ENCODE measurements around the gene MSRB3.
"Not testable (repeated sequence)": the region's sequence is repeated elsewhere in the genome, so short reads cannot be mapped to it uniquely, and the experiment has no call there.

Gene MSRB3

DNA sequence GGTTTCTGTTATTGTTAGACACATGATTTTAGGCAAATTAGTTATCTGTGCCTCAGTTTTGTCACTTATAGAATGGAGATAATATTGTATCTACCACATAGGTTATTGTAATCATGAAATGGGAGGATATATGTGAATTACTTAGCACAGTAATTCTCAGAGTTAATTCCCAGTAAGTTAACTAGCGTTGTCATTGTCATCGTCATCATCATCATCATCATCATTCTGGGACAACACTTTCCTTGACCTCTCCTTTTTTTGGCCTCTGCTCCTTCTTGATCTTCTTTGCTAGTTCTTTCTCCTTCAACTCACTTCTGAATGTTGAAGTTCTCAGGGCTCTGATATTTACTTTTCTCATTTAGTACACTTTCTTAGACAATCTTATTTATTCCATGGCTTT, 13.8 kb downstream of the MSRB3 start:
- DNase-seq, result no peak

DNA sequence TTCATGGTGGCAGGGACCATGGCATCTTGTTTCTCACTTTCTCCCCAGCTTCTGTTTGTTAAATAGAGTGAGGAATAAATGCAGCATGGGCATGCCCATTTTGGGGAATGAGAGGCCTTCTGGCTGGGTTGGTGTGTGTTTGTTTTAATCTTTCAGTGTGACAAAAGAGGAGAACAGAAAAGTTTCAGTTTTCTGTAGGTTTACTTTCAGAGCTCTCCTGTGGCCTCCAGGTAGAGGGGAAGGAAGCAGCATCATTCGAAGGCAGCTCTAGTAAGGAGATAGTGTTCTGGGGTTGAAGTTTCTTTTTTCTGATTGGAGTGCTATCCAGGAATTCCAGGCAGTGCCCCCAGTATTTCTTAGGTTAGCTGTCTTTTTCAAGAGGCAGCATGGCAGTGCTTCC, 15.3 kb downstream of the MSRB3 start:
- no peak for DNase-seq

DNA sequence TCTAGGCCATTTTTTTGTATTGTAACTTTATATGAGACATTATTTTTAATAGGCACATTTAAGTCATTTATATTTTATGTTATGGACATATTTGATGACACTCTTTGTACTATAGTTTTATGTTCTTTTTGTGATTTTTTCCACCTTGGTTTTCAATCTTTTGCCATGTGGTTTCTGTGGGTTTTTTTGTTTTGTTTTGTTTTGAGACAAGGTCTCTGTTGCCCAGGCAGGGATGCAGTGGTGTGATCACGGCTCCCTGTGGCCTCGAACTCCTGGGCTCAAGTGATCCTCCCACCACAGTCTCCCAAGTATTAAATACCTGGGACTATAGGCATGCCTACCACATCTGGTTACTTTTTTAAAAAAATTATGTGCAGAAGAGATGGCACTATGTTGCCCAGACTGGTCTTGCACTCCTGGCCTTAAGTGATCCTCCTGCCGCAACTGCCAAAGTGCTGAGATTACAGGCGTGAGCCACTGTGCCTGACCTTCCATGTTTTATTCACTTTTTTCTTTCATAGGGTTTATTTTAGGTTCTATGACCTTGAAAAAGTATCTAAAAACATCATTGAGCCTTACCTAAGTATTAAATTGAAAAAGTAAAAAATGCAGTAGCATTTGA, 16.3 kb downstream of the MSRB3 start:
- no peak for DNase-seq

DNA sequence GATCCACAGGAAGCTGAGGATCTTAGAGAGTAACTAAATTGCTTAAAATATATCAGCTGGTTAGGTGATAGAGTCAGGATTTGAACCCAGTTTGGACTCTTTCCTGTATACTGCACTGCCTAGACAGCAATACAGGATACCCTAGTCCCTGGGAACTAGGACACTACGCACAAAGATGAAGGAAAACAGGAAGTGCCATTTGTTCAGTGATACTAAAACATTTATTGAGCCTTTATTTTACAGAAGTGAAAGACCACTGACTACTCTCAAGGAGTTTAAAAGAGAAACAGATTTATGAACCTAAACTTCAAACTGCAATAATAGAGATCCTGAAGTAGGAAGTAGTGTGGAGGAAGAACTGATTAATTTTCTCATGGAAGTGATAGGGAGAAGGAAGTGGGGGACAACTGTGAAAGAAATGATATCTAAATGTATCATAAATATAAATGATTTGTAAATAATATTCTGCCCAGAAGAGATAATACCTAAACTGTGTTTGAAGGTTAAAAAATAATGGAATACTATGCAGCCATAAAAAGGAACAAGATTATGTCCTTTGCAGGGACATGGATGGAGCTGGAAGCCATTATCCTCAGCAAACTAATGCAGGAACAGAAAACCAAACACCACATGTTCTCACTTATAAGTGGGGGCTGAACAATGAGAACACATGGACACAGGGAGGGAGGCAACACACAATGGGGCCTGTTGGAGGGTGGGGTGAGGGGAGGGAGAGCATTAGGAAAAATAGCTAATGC, 18.2 kb downstream of the MSRB3 start:
- no peak for DNase-seq

DNA sequence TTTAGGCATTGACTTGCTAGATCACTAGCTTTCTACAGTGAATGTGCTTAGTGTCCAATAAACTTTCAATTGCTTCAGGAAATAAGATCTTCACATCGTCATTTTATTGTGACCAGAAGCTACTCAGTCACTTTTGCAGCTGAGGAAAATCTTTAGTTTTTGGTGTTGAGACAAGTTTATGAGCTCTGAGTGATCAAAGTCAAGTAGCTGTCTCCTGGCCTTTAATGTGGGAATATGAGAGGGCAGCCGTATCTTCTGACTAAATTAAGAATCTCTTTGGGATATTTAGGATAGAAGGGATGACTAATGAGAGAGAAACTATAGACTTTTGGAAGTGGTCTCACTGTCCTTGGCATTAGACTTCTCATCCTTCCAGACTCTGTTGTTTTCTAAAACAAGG, 21.6 kb downstream of the MSRB3 start:
- no peak for DNase-seq

DNA sequence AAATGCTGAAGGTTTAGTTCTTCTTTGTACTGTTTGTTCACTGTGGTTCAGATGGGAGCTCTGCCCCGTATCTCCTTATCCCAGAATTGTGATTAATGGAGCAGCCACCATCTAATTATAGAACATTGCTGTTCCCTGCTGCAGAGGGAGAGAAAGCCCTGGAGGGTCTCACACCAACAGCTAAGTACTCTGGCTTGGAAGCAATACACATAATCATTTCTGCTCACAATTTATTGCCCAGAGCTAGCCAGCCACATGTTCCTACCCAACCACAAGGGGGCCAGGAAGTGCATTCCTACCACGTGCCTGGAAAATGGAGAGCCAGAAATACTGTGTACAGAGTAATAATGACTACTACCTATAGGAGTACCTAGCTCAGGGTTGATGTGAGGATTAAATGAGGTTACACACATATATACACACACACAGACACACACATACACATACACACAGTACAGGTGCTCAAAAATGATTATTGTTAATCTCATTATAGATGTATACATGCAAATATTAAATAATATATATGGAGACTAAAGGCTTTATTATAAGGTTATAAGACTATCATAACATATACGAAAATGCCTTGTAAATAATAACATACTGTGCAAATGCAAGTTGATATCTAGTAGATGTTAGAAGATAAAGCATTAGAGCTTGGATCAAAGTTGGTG, 22.3 kb downstream of the MSRB3 start:
- DNase-seq, result no peak

DNA sequence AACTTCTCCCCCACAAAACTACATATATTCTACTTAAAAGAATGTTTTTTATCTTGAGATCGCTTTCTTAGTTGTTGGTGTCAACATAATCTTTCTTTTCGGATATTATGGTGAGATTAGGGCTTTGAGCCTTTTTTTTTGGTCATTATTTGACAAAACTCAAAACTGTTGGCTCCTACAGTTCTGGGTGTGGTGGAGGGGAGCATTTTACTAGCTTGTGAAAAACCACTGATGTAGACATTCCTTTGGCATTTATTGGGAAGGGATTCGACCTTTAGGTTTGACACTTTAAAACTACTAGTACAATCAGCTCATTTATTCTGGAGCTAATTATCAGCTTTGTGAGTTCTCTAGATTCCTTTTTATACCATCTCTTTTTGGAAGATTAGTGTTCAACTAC, 24.4 kb downstream of the MSRB3 start:
- DNase-seq, result no peak

DNA sequence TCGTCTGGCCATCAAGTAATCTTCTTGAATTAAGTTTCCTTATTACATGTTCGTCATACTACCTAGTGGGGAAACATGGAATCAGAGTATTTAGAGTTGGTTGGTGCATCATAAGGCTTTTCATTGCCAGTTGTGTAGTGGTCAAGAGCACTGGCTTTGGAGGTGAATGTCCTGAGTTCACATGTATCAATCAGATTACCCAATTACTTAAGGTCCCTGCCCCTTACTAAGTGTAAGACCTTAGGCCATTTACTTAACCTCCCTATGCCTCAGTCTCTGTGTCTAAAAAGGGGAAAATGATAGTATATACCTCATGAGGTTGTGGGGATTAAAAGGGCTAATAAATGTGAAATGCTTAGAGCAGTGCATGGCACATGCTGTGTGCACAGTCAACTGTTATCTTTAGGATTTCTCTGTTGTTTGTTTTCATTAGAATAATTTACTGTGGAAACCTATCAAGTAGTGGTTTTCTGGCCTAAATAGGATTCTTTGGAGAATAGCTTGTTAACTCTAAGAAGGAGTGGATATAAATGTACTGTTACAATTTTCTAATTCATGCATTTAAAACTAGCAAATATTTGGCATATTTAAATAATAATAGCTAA, 27.0 kb downstream of the MSRB3 start:
- DNase-seq, result no peak

DNA sequence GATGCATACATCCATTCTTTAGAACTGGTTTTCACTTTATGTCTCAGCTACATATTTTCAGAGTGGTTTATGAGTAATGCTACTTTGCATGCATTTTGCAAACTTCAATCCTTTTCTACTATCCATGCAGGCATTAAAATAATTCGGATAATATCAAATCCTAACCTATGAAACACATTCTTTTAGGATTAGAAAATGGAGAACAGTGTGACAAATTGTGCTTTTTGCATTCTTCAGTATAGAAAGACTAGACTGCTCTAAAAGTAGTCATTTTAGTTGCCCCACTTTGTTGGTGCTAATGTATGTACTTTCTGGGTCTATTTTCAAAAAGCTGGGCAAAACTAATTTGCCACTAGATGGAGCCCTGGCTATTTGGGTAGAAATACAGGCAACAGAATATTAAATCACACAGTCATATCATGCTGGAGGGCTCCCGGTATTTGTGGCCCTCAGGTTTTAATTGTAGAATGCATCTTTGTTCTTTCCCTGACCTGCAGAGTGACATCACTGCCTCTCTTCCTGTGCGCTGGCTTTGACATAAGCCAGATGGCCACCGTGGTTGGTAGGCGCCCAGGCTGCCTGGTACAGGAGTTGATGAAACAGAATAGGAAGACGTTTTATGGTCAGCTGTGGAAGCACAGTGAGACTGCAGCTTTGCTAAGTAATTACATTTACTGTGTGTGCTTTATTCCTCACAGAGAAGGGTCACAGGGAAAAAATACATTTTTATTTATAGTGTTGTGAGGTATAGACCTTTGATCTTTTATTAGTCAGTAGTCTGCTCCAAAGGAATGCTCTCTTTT, 28.1 kb downstream of the MSRB3 start:
- no peak for DNase-seq

DNA sequence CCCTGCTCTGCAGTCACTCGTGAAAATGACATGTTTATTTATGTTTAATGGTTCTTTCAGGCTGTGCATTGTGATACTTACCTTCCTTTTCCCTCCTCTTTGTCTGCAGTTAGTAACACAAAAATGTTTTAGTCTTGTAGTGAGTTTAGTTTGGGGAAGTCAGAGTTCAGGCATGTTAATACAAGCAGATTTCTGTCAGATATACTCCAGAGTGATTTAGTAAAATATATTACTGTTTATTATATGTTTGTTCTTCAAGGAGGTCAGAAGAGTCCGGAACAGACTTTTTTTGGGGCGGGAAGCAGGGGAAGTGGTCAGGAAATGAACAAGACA, 28.7 kb downstream of the MSRB3 start:
- DNase-seq, result no peak

DNA sequence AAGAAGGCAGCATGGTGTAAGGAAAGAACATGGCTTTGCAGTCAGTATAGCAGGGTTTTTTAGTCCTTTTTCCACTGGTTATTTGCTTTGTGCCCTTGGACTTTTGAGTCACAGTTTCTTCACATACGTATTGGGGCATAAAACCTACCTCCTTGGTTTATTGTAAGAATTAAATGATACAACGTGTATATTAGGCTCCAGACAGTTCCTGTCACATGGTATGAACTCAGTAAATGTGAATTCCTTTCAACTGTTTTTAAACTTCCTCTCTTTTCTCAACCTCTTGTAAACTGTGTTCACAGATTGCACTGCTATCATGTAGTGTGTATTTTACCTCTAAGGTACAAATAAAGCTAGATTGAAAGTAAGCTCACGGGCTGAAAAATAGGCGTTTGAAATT, 29.5 kb downstream of the MSRB3 start:
- DNase-seq, result no peak

DNA sequence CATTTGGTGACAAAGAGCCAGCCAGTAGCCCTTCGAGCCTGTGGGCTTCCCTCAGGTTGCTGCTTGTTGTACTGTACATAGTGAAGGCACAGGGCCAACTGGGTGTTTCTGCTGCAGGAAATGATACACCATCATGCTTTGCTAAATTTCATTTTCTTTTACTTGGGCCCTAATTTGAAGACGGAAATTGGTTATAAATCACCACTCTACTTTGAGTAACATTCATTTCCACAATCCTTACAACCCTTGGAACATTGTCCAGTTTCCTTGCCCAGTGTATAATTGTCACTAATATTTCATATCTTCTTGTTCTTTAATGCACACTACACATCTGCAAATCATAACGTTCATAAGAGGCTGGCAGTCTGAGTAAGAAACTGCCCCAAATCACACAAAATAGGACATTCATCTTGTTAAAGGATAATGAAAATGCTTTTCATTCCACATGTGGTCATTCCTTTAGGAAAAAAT, 30.2 kb downstream of the MSRB3 start:
- DNase-seq, result no peak

DNA sequence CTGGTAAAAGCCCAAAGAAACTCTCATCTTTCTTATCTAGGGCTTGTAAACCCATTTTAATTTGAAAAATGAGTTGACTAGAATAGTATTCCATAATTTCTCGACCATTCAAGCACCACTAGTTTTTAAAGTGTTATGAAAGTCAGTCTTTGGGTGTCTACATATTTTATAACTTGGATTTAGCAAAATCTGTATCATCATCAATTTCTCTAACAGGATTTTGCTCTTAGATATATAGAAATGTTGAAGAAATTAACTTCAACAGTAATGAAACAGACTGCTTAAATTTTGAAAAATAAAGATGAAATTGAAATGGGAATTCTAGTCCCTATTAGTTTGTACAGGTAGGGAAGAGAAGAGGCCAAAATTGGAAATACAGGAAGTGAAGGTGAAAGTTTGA, 32.8 kb downstream of the MSRB3 start:
- DNase-seq, result no peak

DNA sequence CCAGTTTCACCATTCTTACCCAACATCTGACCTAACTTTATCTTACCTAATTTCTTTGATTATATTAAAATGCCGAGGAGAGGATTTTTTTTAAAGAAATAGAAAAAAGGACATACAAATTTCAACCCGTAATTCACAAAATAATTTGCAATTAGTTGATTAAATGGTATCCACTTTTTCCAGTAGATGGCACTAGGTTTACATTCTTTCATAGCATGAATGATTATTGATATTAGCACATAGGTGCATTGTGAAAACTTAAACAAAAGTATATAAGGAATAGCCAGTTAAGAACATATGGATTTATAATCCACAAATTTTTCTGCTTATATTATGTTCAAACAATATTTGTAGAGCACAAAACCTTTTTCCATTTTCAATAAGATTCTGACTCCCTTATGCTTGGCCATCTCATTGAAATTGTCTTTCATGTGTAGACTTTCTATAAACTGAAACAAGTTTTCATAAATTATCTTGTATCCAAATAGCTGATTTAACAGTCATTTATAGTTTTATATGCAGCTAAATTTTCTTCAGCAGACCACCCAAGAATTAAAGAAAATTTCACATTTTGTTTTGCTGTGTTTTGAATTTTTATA, 35.3 kb downstream of the MSRB3 start:
- DNase-seq, result no peak

DNA sequence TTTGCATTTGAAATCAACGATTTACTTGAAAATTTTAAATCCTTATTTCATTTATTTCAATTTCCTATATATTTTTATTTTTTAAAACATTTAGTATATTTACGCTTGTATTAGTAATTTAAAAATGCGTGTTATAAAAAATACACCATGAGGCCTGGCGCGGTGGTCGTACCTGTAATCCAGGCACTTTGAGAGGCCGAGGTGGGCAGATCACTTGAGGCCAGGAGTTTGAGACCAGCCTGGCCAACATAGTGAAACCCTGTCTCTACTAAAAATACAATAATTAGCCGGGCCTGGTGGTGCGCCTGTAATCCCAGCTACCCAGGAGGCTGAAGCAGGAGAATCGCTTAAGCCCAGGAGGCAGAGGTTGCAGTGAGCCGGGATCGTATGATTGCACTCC, 36.8 kb downstream of the MSRB3 start:
- DNase-seq, result not testable (repeated sequence)

DNA sequence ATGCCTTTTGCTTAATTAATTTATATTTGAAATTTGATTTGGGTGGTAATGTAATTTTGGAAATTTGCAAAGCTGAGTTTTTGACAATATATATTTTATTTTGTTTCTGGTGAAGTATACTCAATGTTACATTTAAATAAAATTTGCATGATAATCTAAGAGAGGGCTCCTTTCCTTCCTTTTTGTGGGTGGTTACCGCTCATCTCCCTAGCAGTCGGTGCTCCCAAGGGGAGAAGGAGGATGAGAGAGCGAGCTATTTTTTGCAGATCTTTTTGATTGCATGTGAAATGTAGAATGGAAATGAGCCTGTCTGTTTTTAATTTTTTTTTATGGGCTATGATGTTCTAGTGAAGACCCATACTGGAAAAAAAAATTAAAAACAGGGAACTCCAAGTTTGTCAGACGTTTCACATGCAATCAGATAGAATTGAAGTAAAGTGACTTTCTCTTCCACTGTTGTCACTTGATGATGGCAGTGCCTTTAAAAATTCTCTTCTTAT, 39.8 kb downstream of the MSRB3 start:
- DNase-seq, result no peak

DNA sequence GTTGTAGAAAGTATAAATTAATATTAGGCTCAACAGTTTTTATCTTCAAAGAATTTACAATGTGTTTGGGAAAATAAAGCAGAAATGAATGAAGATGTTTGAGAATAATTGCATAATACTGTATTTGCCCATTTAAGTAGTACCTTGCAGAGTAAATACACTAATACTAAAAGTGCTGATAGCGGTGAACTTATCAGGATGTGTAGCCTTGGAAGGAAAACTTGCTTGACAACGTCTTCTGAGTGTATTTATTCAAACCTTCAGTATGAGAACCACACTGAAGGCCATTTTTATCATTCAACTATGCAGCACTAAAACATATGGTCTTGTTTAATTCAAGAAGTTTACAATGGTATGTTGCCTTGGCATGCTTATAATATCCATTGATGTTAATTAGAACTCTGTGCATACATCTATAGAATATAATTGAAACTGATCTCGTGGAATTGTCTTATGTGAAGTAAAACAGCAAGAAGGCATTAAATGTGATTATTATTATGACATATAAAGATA, 41.3 kb downstream of the MSRB3 start:
- DNase-seq, result no peak

DNA sequence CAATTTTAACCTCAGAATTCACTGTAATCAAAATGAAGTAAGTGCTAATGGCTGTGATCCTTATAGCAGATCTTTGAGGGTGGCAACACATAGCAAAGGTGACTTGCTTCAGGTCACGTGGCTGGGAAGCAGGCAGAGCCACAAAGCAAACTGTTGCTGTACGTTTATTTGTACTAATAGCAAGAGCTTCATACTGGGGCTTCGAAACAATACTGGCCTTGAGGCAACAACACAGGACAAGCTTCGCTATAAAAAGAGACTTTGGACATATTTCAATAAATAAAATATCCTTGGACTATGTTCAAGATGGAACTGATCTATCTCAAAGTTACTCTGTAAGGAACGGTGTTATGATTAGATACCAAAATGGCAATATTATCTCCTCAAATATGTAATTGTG, 44.6 kb downstream of the MSRB3 start:
- no peak for DNase-seq

DNA sequence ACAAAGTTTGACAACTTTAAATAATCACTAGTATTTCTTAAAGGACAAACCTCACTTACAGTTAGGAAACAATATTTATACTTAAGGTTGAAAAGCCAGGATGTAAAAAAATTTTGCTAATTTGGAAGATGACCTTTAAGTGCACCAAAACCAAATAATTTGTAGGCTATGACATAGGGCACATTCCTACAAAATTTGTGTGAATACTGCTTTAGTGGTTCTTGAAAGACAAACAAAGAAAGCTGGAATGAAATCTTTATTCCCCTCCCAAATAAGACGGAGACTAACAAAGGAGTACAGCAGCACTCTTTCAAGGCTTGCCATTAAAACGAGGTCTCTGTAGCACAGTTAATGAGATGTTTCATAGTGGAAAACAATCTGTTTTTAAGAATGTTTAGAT, 45.6 kb downstream of the MSRB3 start:
- DNase-seq, result no peak

DNA sequence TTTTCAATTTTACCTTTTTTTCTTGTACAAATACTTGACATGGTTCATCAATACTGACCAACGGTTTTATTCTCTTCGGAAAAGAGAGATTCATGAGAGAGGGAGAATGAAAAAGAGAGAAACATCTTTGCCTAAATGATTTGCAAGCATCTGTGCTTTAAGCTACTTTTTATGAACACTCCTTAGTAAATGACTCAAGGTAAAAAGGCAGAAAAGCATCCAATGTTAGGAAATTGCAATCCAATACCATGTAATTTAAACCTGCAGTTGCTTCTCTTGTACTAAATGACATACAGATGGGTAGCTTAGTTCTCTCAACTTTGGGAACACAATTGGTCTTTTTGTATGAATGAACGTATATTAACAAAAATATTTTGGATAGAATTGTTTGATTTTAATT, 46.1 kb downstream of the MSRB3 start:
- DNase-seq, result no peak

DNA sequence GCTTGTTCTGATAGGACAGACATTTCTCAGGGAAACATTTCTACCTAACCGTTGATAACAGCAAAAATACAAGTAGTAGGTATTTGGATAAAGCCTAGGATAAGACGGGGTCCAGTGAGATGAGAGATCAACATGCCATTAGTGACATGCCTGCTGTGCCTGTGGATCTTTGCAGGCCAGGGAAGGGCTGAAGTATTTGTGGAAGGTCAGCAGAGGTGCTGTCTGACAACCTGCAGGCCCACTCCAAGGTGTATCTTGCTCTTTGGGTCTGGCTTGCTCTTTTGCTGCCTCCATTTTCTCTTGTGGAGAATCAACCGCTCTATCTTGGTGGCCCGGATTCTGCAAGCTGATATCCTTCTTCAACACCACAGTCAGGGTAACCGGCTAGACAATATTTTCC, 46.7 kb downstream of the MSRB3 start:
- DNase-seq, result no peak

DNA sequence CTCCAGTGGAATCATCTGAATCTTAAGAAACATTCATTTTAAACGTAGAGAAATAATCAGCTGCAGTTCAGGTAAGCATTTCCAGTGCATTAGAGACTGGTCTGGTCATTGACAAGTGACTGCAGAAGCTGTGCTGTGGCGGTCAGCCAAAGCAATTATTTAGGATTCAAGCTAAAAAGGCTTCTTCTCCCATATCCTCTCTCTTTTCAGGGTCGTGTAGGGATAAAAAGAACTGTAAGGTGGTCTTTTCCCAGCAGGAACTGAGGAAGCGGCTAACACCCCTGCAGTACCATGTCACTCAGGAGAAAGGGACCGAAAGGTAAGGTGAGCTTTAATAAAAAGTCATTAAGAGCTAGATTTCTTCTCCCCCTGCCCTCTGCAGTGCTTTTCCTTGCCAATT, 48.1 kb downstream of the MSRB3 start:
- no peak for DNase-seq

Data from stimulated activated CD4-positive, alpha-beta T cell treated with anti-CD3 and anti-CD28 coated beads, Interleukin-1b, Interleukin-23, amount 100 ng/mL, for 48 hours (primary cell).